MM.1S (cell line): ENCODE results near the gene CEMP1.
"Not testable (repeated sequence)": the region's sequence is repeated elsewhere in the genome, so short reads cannot be mapped to it uniquely, and the experiment has no call there.

ENCODE experiments used
- EZH2 ChIP-seq: fragments of 300-600 bp; sonication (generic); optimal IDR thresholded peaks from 2 replicates; pipeline ENCODE3; 2017; ENCODE audit warnings: low read depth, mild to moderate bottlenecking, antibody characterized with exemption, low read length, mixed read lengths
- EZH2phosphoT487 ChIP-seq: fragments of 300-600 bp; sonication (generic); IDR thresholded peaks from 2 replicates; pipeline ENCODE4 v1.6.1; 2018; ENCODE audit warnings: antibody characterized with exemption, low read length
- TF ChIP-seq, protein P1 (sequence below): fragments of 300-600 bp; sonication (generic); IDR thresholded peaks from 2 replicates; pipeline ENCODE4 v1.5.1; 2016; ENCODE audit warnings: antibody characterized with exemption, low read length, mixed read lengths

DNA sequence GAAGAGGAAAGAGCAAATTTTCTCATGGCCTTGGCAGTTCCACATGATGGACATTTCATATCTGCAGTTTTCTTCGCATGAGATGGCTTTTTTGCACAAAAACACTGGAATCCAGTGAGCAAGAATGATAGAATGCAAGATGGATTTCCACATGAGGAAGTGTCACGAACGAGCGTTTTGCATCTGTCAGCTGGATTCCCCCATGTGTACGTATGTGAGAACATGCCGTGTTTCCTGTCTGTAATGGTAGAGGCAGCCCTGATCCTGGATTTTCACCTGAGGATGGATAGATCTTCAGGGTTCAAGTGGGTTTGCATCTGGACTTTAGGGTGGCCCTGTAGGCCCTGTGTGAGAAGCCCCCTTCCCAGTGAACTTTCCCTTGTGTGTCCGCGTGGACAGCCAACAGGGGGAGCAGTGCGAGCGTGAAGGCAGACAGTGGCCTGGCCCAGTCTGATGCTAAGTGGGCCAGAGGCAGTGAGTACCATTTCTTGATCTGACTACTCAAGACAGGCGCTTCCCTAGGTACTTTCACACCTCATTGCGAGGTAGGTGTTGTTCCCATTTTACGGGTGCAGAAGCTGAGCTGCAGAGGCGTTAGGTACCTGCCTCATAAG, 8.7 kb upstream of the CEMP1 start:
- TF ChIP-seq, protein P1, sequence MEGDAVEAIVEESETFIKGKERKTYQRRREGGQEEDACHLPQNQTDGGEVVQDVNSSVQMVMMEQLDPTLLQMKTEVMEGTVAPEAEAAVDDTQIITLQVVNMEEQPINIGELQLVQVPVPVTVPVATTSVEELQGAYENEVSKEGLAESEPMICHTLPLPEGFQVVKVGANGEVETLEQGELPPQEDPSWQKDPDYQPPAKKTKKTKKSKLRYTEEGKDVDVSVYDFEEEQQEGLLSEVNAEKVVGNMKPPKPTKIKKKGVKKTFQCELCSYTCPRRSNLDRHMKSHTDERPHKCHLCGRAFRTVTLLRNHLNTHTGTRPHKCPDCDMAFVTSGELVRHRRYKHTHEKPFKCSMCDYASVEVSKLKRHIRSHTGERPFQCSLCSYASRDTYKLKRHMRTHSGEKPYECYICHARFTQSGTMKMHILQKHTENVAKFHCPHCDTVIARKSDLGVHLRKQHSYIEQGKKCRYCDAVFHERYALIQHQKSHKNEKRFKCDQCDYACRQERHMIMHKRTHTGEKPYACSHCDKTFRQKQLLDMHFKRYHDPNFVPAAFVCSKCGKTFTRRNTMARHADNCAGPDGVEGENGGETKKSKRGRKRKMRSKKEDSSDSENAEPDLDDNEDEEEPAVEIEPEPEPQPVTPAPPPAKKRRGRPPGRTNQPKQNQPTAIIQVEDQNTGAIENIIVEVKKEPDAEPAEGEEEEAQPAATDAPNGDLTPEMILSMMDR = peak; percentile 6; the same call in 1 of the 2 replicates
- TF ChIP-seq EZH2, EZH2phosphoT487: not testable (repeated sequence)
